Heart right ventricle (tissue), 16 donors: Measurements from ENCODE around the gene KISS1R. TPM values are rescaled to one million over a fixed set of nuclear protein-coding genes. Genes with fewer than 3 reads are reported as not detected.

ENCODE experiments used
- ATAC-seq, 8 donors: fragments of 200-7000 bp; cut with Tn5 transposase; one replicate each; pipeline ENCODE4 v1.9.1; 2020; ENCODE audit warnings: mild to moderate bottlenecking in 8 of 8, moderate library complexity in 8 of 8, moderate number of reproducible peaks in 1 of 8
- DNase-seq, 2 donors: peaks; one replicate each; pipeline ENCODE4 v3.0.0-alpha.2; 2020
- H3K27ac ChIP-seq, 10 donors: fragments of 200-600 bp; sonication (generic) in 2 of 10; one replicate each; pipeline versions ENCODE4 v1.5.0 to v1.8.0; 2020 to 2022; ENCODE audit warnings: mild to moderate bottlenecking in 3 of 10
- H3K27me3 ChIP-seq, 7 donors: fragments of 200-600 bp; one replicate each; pipeline ENCODE4 v1.8.0; 2021 to 2022; ENCODE audit warnings: mild to moderate bottlenecking in 2 of 7
- H3K36me3 ChIP-seq, 9 donors: fragments of 200-600 bp; sonication (generic) in 1 of 9; one replicate each; pipeline versions ENCODE4 v1.5.0 to v1.8.0; 2020 to 2022; ENCODE audit warnings: mild to moderate bottlenecking in 2 of 9
- H3K4me1 ChIP-seq, 9 donors: fragments of 200-600 bp; sonication (generic) in 1 of 9; one replicate each; pipeline versions ENCODE4 v1.5.0 to v1.8.0; 2020 to 2022; ENCODE audit warnings: mild to moderate bottlenecking in 4 of 9
- H3K4me3 ChIP-seq, 10 donors: fragments of 200-600 bp; sonication (generic) in 2 of 10; one replicate each; pipeline versions ENCODE4 v1.5.0 to v1.8.0; 2020 to 2022; ENCODE audit warnings: mild to moderate bottlenecking in 7 of 10, moderate library complexity in 2 of 10
- H3K9me3 ChIP-seq, 11 donors: fragments of 200-600 bp in 10 of 11; sonication (generic) in 2 of 11; one replicate each; pipeline versions ENCODE4 v1.5.0 to v1.8.0; 2013 to 2022; ENCODE audit warnings: mild to moderate bottlenecking in 2 of 11, control low read depth in 1 of 11, moderate library complexity in 1 of 11
- WGBS, 2 donors: extraction: QIAGEN DNeasy Blood & Tissue Kit; methylation state at CpG; one replicate each; pipeline ENCODE4 v1.1.7; 2013; ENCODE audit warnings: inconsistent platforms in 1 of 2; 5-methylcytosine and 5-hydroxymethylcytosine counted together
- intact Hi-C, 10 donors: fragments of 100-400 bp; cut with DNase I; formaldehyde crosslinking; loops; one replicate each; pipeline versions ENCODE4 v1.11.1 to v1.14.2; 2022
- polyA plus RNA-seq, 2 donors: library from polyadenylated mRNA; stranded (reverse); fragments of 200-250 nt; gene quantifications; one replicate each; pipeline ENCODE4 v1.2.3, GENCODE V29; 2013
- total RNA-seq, 10 donors: library from RNA; stranded (reverse); fragmentation: NEBNext Ultra II Directional in 3 of 10; extraction: Animal tissue kit (Norgen Biotek cat#: 25700) in 3 of 10; gene quantifications; one replicate each; pipeline versions ENCODE4 v1.2.1 to v1.2.4, GENCODE V29; 2021 to 2023
- TF ChIP-seq, protein P1 (sequence below), 9 donors: fragments of 200-600 bp; sonication (generic) in 2 of 9; IDR thresholded peaks; one replicate each; pipeline versions ENCODE4 v1.5.0 to v1.8.0; 2021 to 2022; ENCODE audit warnings: antibody characterized with exemption in 9 of 9, mild to moderate bottlenecking in 5 of 9, moderate library complexity in 1 of 9
- donor health status: Arrhythmogenic right ventricular cardiomyopathy.
- donor health status: ischemic (EF 13 %, LVEDD 7.1; RV severe dilation, severe dysfunction).
- donor health status: healthy with polysubstance abuse.
- donor health status: DM: no; HTN: yes; CAD: no.
- donor health status: DM: no; HTN: no; CAD: no.
- donor health status: ischemic (EF 25% LVEDD 6.9; RV normal size, moderate dysfunction).
- donor health status: ischemic (EF 25% LVEDD 5.7; RV mildly dilated, moderate dysfunction).
- donor health status: healthy.
- donor health status: DM: yes; HTN: yes; CAD: no.
- donor health status: Ischemic cardiomyopathy.
- donor health status: ischemic (EF 35%, LVEDD 5.7; RV mildly dilated, moderate dysfunction).
- donor health status: nonischemic (EF 11% LVEDD 7.7; RV severe dilation, severe dysfunction).
- donor health status: DM: yes; HTN: yes; CAD: no.
- donor health status: PGD.
- donor health status: ischemic (EF 29% LVEDD 5.4; RV normal size, mild dysfunction).
- donor health status: nonischemic (EF 23%, LVEDD 6.1; RV moderate dilation, normal function).

Gene KISS1R
- total and polyA plus RNA-seq, 12 donors = not detected

DNA sequence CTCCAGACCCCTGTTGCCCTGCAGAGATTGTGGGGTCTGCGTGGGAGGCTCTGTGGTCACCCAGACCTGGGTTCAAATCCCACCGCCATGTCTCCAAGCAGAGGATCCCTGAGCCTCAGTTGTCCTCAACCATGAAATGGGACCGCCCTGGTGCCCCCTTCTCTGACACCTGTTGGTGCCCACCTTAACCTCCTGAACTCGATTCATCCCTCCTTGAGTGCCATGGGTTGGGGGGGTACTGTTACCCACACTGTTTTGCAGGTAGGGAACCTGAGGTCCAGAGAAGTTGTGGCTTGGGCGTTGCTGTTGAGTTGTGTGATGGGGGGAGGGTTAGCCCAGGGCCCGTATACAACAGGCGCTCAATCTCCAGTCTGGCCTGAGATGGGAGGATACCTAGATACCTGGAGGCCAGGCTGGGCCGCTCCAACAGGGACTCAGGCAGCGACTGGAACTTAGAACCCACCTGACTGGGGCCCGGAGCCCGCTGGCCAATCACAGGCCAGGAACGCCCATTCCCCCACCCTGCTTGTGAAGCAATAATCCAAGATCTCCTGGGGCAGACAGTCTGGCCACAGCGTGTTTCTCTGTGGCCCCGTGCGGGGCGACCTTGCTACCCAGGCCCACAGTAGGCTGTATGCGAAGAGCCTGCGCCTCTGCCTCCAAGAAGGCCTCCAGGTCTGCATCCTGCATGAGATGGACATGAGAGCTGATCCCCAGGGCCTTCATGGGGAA, 11.5 kb downstream of the KISS1R start:
- Histone ChIP-seq H3K4me3 (no peak overlapping the region), H3K27ac (peak overlapping the region in 2 of 10 donors; percentile 88 to 98), H3K9me3 (no peaks in the 10 kb centered on the region), H3K4me1 (peaks cover 20 to 58% (median 33%) of the 10 kb centered on the region in 9 donors), H3K36me3 (peaks cover 0 to 7% (median 0%) of the 10 kb centered on the region in 9 donors), H3K27me3 (no peaks in the 10 kb centered on the region)
- 90 to 92% methylated on average over 18 of the region's 18 CpGs for WGBS, 2 donors
- no peak for ATAC-seq
- intact Hi-C loops = loop anchor here in 4 of 10 donors (2.0 to 10.0 kb wide), 4 partner anchors 68 to 316 kb away; partner anchors contain the start of genes ATP5F1D (in 2 of the 4), CBARP (in 1 of the 4) and MIDN (in 1 of the 4)
- TF ChIP-seq, protein P1, sequence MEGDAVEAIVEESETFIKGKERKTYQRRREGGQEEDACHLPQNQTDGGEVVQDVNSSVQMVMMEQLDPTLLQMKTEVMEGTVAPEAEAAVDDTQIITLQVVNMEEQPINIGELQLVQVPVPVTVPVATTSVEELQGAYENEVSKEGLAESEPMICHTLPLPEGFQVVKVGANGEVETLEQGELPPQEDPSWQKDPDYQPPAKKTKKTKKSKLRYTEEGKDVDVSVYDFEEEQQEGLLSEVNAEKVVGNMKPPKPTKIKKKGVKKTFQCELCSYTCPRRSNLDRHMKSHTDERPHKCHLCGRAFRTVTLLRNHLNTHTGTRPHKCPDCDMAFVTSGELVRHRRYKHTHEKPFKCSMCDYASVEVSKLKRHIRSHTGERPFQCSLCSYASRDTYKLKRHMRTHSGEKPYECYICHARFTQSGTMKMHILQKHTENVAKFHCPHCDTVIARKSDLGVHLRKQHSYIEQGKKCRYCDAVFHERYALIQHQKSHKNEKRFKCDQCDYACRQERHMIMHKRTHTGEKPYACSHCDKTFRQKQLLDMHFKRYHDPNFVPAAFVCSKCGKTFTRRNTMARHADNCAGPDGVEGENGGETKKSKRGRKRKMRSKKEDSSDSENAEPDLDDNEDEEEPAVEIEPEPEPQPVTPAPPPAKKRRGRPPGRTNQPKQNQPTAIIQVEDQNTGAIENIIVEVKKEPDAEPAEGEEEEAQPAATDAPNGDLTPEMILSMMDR (IDR thresholded peaks at IDR 0.05) = no peak
- peak in 1 of 2 donors; percentile 28 for DNase-seq

GRCh38 chr19:929203-929890, 12.2 kb downstream of the KISS1R start:
- peaks cover 27 to 58% (median 40%) of the 10 kb centered on the region in 9 donors for H3K4me1 ChIP-seq

DNA sequence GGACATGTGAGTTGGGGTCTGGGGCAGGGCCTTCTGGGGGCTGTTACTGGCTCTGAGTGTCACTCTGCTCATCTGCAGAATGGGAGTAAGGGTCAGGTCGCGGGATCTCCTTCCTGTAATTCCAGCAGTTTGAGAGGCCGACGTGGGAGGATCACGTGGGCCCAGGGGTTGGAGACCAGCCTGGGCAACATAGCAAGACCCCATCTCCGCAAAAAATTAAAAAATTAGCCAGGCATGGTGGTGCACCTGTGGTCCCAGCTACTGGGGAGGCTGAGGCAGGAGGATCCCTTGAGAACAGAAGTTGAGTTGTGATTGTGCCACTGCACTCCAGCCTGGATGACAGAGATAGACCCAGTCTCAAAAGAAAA, 12.7 kb downstream of the KISS1R start:
- Histone ChIP-seq H3K4me3 (no peak overlapping the region), H3K9me3 (no peaks in the 10 kb centered on the region), H3K27me3 (no peaks in the 10 kb centered on the region), H3K36me3 (peaks cover 0 to 7% (median 0%) of the 10 kb centered on the region in 9 donors), H3K27ac (no peak overlapping the region), H3K4me1 (peaks cover 28 to 58% (median 42%) of the 10 kb centered on the region in 9 donors)
- TF ChIP-seq, protein P1 (IDR thresholded peaks at IDR 0.05) = no peak
- ATAC-seq (no peak), DNase-seq (no peak)
- WGBS, 2 donors = 95 to 97% methylated on average over 6 of the region's 6 CpGs
- intact Hi-C loops = loop anchor here in 4 of 10 donors (2.0 to 10.0 kb wide), 4 partner anchors 67 to 315 kb away; partner anchors contain the start of genes ATP5F1D (in 2 of the 4), CBARP (in 1 of the 4) and MIDN (in 1 of the 4)

More at GRCh38 chr19:929203-929890, 12.2 kb downstream of the KISS1R start:
- H3K4me3 ChIP-seq = no peak overlapping the region
- peaks cover 0 to 7% (median 0%) of the 10 kb centered on the region in 9 donors for H3K36me3 ChIP-seq
- H3K27ac ChIP-seq = no peak overlapping the region
- intact Hi-C loops = loop anchor here in 4 of 10 donors (2.0 to 10.0 kb wide), 4 partner anchors 67 to 315 kb away; partner anchors contain the start of genes ATP5F1D (in 2 of the 4), CBARP (in 1 of the 4) and MIDN (in 1 of the 4)
- H3K9me3 ChIP-seq = no peaks in the 10 kb centered on the region
- WGBS, 2 donors = 95 to 96% methylated on average over 43 to 51 of the region's 51 CpGs
- DNase-seq (peak in 1 of 2 donors; percentile 7), ATAC-seq (no peak)
- no peaks in the 10 kb centered on the region for H3K27me3 ChIP-seq
- TF ChIP-seq, protein P1 (IDR thresholded peaks at IDR 0.05) = no peak
